CD14-positive monocyte (primary cell): ENCODE results near the gene FBXO31. TPM values are rescaled to one million over a fixed set of nuclear protein-coding genes. Genes with fewer than 3 reads are reported as not detected.

Experiments
- DNase-seq, 3 donors: peaks; one replicate each; pipeline ENCODE4 v3.0.0-alpha.2; 2011 to 2022
- H2AFZ ChIP-seq: 2 replicates; pipeline ENCODE4 v1.6.0; 2012; ENCODE audit warnings: mild to moderate bottlenecking, low read depth, low read length, inconsistent platforms; ENCODE audit not compliant: insufficient read depth, poor library complexity, severe bottlenecking
- H3K27ac ChIP-seq, 2 donors: 1 replicate in 1 of 2; 2 replicates in 1 of 2; pipeline ENCODE4 v1.5.1; 2012 to 2013; ENCODE audit warnings: low read length in 2 of 2, control low read depth in 1 of 2, inconsistent platforms in 1 of 2, low read depth in 1 of 2, mild to moderate bottlenecking in 1 of 2
- H3K27me3 ChIP-seq, 2 donors: one replicate each; pipeline versions ENCODE4 v1.6.0 to v1.6.1; 2011 to 2013; ENCODE audit warnings: low read length in 2 of 2; ENCODE audit not compliant: control insufficient read depth in 2 of 2, insufficient read depth in 2 of 2
- H3K36me3 ChIP-seq, 2 donors: replicated peaks in 1 of 2; 1 replicate in 1 of 2; 2 replicates in 1 of 2; pipeline versions ENCODE4 v1.5.1 to v1.6.1; 2012 to 2013; ENCODE audit warnings: low read length in 2 of 2, control low read depth in 1 of 2, inconsistent platforms in 1 of 2, mild to moderate bottlenecking in 1 of 2; ENCODE audit not compliant: insufficient read depth in 2 of 2, control insufficient read depth in 1 of 2
- H3K4me1 ChIP-seq, 2 donors: 1 replicate in 1 of 2; 2 replicates in 1 of 2; pipeline versions ENCODE4 v1.5.1 to v1.6.1; 2012 to 2013; ENCODE audit warnings: low read length in 2 of 2, control low read depth in 1 of 2, inconsistent platforms in 1 of 2, mild to moderate bottlenecking in 1 of 2, moderate library complexity in 1 of 2; ENCODE audit not compliant: insufficient read depth in 2 of 2, control insufficient read depth in 1 of 2
- H3K4me2 ChIP-seq: replicated peaks from 2 replicates; pipeline ENCODE3; 2012; ENCODE audit warnings: low read length, moderate library complexity, mild to moderate bottlenecking; ENCODE audit not compliant: poor library complexity, severe bottlenecking; ENCODE audit errors: extremely low read depth
- H3K4me3 ChIP-seq, 3 experiments: fragments of 200-600 bp in 1 of 3; sonication (generic) in 1 of 3; replicated peaks in 1 of 3; 1 replicate in 2 of 3; 2 replicates in 1 of 3; pipeline ENCODE4 v1.5.1; 2011 to 2013; ENCODE audit warnings: low read length in 3 of 3, mild to moderate bottlenecking in 3 of 3, control low read depth in 2 of 3, low read depth in 2 of 3, inconsistent platforms in 1 of 3, moderate library complexity in 1 of 3
- H3K79me2 ChIP-seq: 2 replicates; pipeline ENCODE4 v1.6.0; 2012; ENCODE audit warnings: mild to moderate bottlenecking, control low read depth, inconsistent platforms, low read length, moderate library complexity; ENCODE audit not compliant: insufficient read depth
- H3K9ac ChIP-seq: 2 replicates; pipeline ENCODE4 v1.6.0; 2017; ENCODE audit warnings: low read length, mild to moderate bottlenecking; ENCODE audit not compliant: insufficient read depth, poor library complexity, severe bottlenecking
- H3K9me3 ChIP-seq, 2 donors: replicated peaks in 1 of 2; 1 replicate in 1 of 2; 2 replicates in 1 of 2; pipeline versions ENCODE4 v1.5.1 to v1.6.1; 2012 to 2013; ENCODE audit warnings: low read length in 2 of 2, control low read depth in 1 of 2; ENCODE audit not compliant: control insufficient read depth in 1 of 2, insufficient read depth in 1 of 2
- H4K20me1 ChIP-seq: 2 replicates; pipeline ENCODE4 v1.6.0; 2012; ENCODE audit warnings: mild to moderate bottlenecking, low read length, control low read depth, moderate library complexity; ENCODE audit not compliant: insufficient read depth
- H3K27ac Mint-ChIP-seq, 7 donors: one replicate each; pipeline ENCODE4 v1.8.0; 2020; ENCODE audit warnings: mild to moderate bottlenecking in 7 of 7, mixed read lengths in 7 of 7, moderate library complexity in 6 of 7, inconsistent platforms in 2 of 7
- H3K27me3 Mint-ChIP-seq, 3 donors: one replicate each; pipeline ENCODE4 v1.8.0; 2021 to 2022; ENCODE audit warnings: low read depth in 3 of 3, mild to moderate bottlenecking in 3 of 3, mixed read lengths in 3 of 3, moderate library complexity in 3 of 3, inconsistent platforms in 1 of 3
- H3K36me3 Mint-ChIP-seq, 2 donors: one replicate each; pipeline ENCODE4 v1.8.0; 2020; ENCODE audit warnings: mixed read lengths in 2 of 2, inconsistent platforms in 1 of 2, mild to moderate bottlenecking in 1 of 2
- H3K4me1 Mint-ChIP-seq: one replicate; pipeline ENCODE4 v1.8.0; 2020; ENCODE audit warnings: mild to moderate bottlenecking, mixed read lengths
- H3K4me3 Mint-ChIP-seq, 2 donors: one replicate each; pipeline ENCODE4 v1.8.0; 2020; ENCODE audit warnings: mild to moderate bottlenecking in 2 of 2, mixed read lengths in 2 of 2, moderate library complexity in 1 of 2
- H3K9me3 Mint-ChIP-seq, 7 donors: one replicate each; pipeline ENCODE4 v1.8.0; 2020 to 2022; ENCODE audit warnings: mixed read lengths in 7 of 7, mild to moderate bottlenecking in 6 of 7, moderate library complexity in 6 of 7, inconsistent platforms in 2 of 7
- CTCF ChIP-seq: fragments of 200-600 bp; IDR thresholded peaks from one replicate; pipeline ENCODE4 v1.8.0; 2022; ENCODE audit warnings: antibody characterized with exemption, mild to moderate bottlenecking
- WGBS: methylation state at CpG from one replicate; pipeline ENCODE4 v1.1.5; 2013; ENCODE audit warnings: missing lambda C conversion rate; ENCODE audit not compliant: insufficient coverage; 5-methylcytosine and 5-hydroxymethylcytosine counted together
- intact Hi-C, 2 donors: fragments of 100-400 bp; cut with micrococcal nuclease; formaldehyde crosslinking; loops; one replicate each; pipeline versions ENCODE4 v1.15.0 to v1.15.1; 2023
- polyA plus RNA-seq, 3 donors: library from polyadenylated mRNA; depleted of rRNA in 1 of 3; unstranded in 2 of 3; stranded (reverse) in 1 of 3; fragments of 300-500 nt in 2 of 3; fragments of >200 nt in 1 of 3; fragmentation: Illumina TruSeq in 2 of 3; gene quantifications; 1 replicate in 2 of 3; 2 replicates in 1 of 3; pipeline ENCODE4 v1.2.3, GENCODE V29; 2012 to 2021

Gene FBXO31
- polyA plus RNA-seq, 3 donors: 2.0 to 5.6 (median 3.3) TPM

GRCh38 chr16:87295661-87296531, 87.7 kb downstream of the FBXO31 start:
- WGBS: 92% methylated on average over 10 of the region's 20 CpGs
- TF ChIP-seq CTCF: no peak
- Mint-ChIP-seq H3K27ac (no peak overlapping the region), H3K4me1 (no peaks in the 10 kb centered on the region), H3K36me3 (no peaks in the 10 kb centered on the region), H3K9me3 (peaks cover 2 to 12% (median 6%) of the 10 kb centered on the region in 7 donors), H3K4me3 (no peak overlapping the region), H3K27me3 (peaks cover 0 to 13% (median 2%) of the 10 kb centered on the region in 3 donors)
- Histone ChIP-seq H3K4me1 (no peaks in the 10 kb centered on the region), H3K4me2 (no peak overlapping the region), H4K20me1 (no peaks in the 10 kb centered on the region), H3K79me2 (no peaks in the 10 kb centered on the region), H3K9ac (no peak overlapping the region), H2AFZ (no peak overlapping the region), H3K9me3 (peaks cover 0 to 8% of the 10 kb centered on the region in 2 donors), H3K4me3 (no peak overlapping the region), H3K36me3 (no peaks in the 10 kb centered on the region), H3K27ac (no peak overlapping the region), H3K27me3 (no peaks in the 10 kb centered on the region)
- intact Hi-C loops: no loop called here
- no peak for DNase-seq

GRCh38 chr16:87295259-87295658, 88.3 kb downstream of the FBXO31 start:
- no peaks in the 10 kb centered on the region for H3K27me3 ChIP-seq
- Mint-ChIP-seq H3K36me3 (no peaks in the 10 kb centered on the region), H3K4me3 (no peak overlapping the region), H3K27ac (no peak overlapping the region), H3K27me3 (peaks cover 0 to 13% (median 2%) of the 10 kb centered on the region in 3 donors), H3K9me3 (peaks cover 2 to 12% (median 6%) of the 10 kb centered on the region in 7 donors), H3K4me1 (no peaks in the 10 kb centered on the region)
- H4K20me1 ChIP-seq: no peaks in the 10 kb centered on the region
- no peak overlapping the region for H3K9ac ChIP-seq
- H3K4me3 ChIP-seq: no peak overlapping the region
- WGBS: 90% methylated on average over 2 of the region's 4 CpGs
- no peak overlapping the region for H2AFZ ChIP-seq
- no peaks in the 10 kb centered on the region for H3K79me2 ChIP-seq
- no peaks in the 10 kb centered on the region for H3K4me1 ChIP-seq
- intact Hi-C loops: no loop called here
- peaks cover 0 to 8% of the 10 kb centered on the region in 2 donors for H3K9me3 ChIP-seq
- no peak overlapping the region for H3K27ac ChIP-seq
- H3K36me3 ChIP-seq: no peaks in the 10 kb centered on the region
- TF ChIP-seq CTCF: no peak
- DNase-seq: no peak
- H3K4me2 ChIP-seq: no peak overlapping the region
